K562 (cell line): ENCODE data around the gene BRF1. TPM values are rescaled to one million over a fixed set of nuclear protein-coding genes. Genes with fewer than 3 reads are reported as not detected.

Experiments used
- CXXC5 ChIP-seq: fragments of 250-450 bp; sonication (Bioruptor Pico); IDR thresholded peaks from 2 replicates; pipeline ENCODE4 v1.8.0; 2022; ENCODE audit warnings: inconsistent platforms, mild to moderate bottlenecking, moderate library complexity
- ESRRB ChIP-seq: fragments of 250-450 bp; sonication (Bioruptor Pico); IDR thresholded peaks from 2 replicates; pipeline ENCODE4 v1.5.0; 2020; ENCODE audit warnings: mild to moderate bottlenecking, moderate library complexity, borderline replicate concordance
- FOS ChIP-seq: IDR thresholded peaks from 3 replicates; pipeline ENCODE4 v1.6.1; 2011; ENCODE audit not compliant: insufficient read length; ENCODE audit errors: extremely low read depth
- FOSL1 ChIP-seq: fragments of 200-800 bp; sonication (Bioruptor generic); conservative IDR thresholded peaks from 2 replicates; pipeline ENCODE4 v1.6.1; 2016; ENCODE audit warnings: missing genetic modification characterization, missing compliant biosample characterization
- FOXP1 ChIP-seq: sonication (generic); formaldehyde crosslinking; IDR thresholded peaks from 2 replicates; pipeline ENCODE4 v1.8.0; 2022; ENCODE audit warnings: mild to moderate bottlenecking, missing genetic modification reagents
- MCM7 ChIP-seq, 2 experiments: fragments of 450-650 bp; IDR thresholded peaks; 2 replicates each; pipeline ENCODE4 v1.6.1; 2016 to 2018
- SRSF3 ChIP-seq: fragments of 200-400 bp; formaldehyde crosslinking; IDR thresholded peaks from 2 replicates; pipeline ENCODE4 v1.6.1; 2016; ENCODE audit warnings: mild to moderate bottlenecking, low read length, moderate library complexity; ENCODE audit not compliant: insufficient read depth
- TCFL5 ChIP-seq: fragments of 250-450 bp; sonication (Bioruptor Pico); conservative IDR thresholded peaks from 2 replicates; pipeline ENCODE4 v1.6.1; 2021; ENCODE audit warnings: mild to moderate bottlenecking, moderate library complexity, matching md5 sums
- ZNF395 ChIP-seq: fragments of 200-800 bp; sonication (Bioruptor generic); IDR thresholded peaks from 2 replicates; pipeline ENCODE4 v1.6.1; 2017; ENCODE audit warnings: missing genetic modification characterization, missing compliant biosample characterization
- polyA plus RNA-seq, 8 experiments: library from polyadenylated mRNA; depleted of rRNA in 4 of 8; stranded (reverse) in 5 of 8; unstranded in 3 of 8; fragments of >200 nt; fragmentation: Nextera tagmentation in 2 of 8; fragmentation: Illumina TruSeq in 1 of 8; extraction: Ambion mirVana in 2 of 8; extraction: Trizol in 1 of 8; gene quantifications; 2 replicates each; pipeline versions ENCODE4 v1.2.1 to v1.2.3, GENCODE V29; 2011 to 2014; ENCODE audit warnings: inconsistent platforms in 1 of 8, missing spikeins in 1 of 8
- total RNA-seq, 7 experiments: library from RNA; depleted of rRNA in 6 of 7; stranded (reverse); fragments of >200 nt in 6 of 7; fragmentation: Illumina TruSeq in 2 of 7; extraction: Trizol in 2 of 7; gene quantifications; 2 replicates each; pipeline versions ENCODE4 v1.2.1 to v1.2.3, GENCODE V29; 2011 to 2021; ENCODE audit warnings: low replicate concordance in 1 of 7
- TF ChIP-seq, protein P1 (sequence below): sonication (generic); formaldehyde crosslinking; IDR thresholded peaks from 2 replicates; pipeline ENCODE4 v1.8.1; 2023; ENCODE audit warnings: mild to moderate bottlenecking, missing genetic modification reagents
- TF ChIP-seq, protein P2 (sequence below): fragments of 150-350 bp; IDR thresholded peaks from 2 replicates; pipeline ENCODE4 v1.6.1; 2014; ENCODE audit warnings: low read depth, mild to moderate bottlenecking, low read length, borderline replicate concordance
- TF ChIP-seq, protein P3 (sequence below): fragments of 450-650 bp; IDR thresholded peaks from 2 replicates; pipeline ENCODE4 v1.6.1; 2016; ENCODE audit warnings: mild to moderate bottlenecking

The BRF1 gene
- total and polyA plus RNA-seq, 9 of the 15 experiments (the other 6 are each of a cell fraction or from before 2014, with no cell fraction given), result 0.14 to 24.6 (median 8.2) TPM

GRCh38 chr14:105305791-105306190 lies 5.0 kb upstream of the BRF1 start (continued):
- TF ChIP-seq ZNF395 (no peak), CXXC5 (CRISPR knock-in tag) (no peak), FOS (no peak), FOXP1 (CRISPR knock-in tag) (no peak), MCM7 (IDR thresholded peaks at IDR 0.05) (no peak), TCFL5 (no peak), FOSL1 (tag) (no peak), SRSF3 (no peak), ESRRB (CRISPR knock-in tag) (no peak)
- TF ChIP-seq, protein P1, sequence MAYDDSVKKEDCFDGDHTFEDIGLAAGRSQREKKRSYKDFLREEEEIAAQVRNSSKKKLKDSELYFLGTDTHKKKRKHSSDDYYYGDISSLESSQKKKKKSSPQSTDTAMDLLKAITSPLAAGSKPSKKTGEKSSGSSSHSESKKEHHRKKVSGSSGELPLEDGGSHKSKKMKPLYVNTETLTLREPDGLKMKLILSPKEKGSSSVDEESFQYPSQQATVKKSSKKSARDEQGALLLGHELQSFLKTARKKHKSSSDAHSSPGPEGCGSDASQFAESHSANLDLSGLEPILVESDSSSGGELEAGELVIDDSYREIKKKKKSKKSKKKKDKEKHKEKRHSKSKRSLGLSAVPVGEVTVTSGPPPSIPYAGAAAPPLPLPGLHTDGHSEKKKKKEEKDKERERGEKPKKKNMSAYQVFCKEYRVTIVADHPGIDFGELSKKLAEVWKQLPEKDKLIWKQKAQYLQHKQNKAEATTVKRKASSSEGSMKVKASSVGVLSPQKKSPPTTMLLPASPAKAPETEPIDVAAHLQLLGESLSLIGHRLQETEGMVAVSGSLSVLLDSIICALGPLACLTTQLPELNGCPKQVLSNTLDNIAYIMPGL (CRISPR knock-in tag), result no peak
- TF ChIP-seq, protein P2, sequence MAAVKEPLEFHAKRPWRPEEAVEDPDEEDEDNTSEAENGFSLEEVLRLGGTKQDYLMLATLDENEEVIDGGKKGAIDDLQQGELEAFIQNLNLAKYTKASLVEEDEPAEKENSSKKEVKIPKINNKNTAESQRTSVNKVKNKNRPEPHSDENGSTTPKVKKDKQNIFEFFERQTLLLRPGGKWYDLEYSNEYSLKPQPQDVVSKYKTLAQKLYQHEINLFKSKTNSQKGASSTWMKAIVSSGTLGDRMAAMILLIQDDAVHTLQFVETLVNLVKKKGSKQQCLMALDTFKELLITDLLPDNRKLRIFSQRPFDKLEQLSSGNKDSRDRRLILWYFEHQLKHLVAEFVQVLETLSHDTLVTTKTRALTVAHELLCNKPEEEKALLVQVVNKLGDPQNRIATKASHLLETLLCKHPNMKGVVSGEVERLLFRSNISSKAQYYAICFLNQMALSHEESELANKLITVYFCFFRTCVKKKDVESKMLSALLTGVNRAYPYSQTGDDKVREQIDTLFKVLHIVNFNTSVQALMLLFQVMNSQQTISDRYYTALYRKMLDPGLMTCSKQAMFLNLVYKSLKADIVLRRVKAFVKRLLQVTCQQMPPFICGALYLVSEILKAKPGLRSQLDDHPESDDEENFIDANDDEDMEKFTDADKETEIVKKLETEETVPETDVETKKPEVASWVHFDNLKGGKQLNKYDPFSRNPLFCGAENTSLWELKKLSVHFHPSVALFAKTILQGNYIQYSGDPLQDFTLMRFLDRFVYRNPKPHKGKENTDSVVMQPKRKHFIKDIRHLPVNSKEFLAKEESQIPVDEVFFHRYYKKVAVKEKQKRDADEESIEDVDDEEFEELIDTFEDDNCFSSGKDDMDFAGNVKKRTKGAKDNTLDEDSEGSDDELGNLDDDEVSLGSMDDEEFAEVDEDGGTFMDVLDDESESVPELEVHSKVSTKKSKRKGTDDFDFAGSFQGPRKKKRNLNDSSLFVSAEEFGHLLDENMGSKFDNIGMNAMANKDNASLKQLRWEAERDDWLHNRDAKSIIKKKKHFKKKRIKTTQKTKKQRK, result no peak
- TF ChIP-seq, protein P3, sequence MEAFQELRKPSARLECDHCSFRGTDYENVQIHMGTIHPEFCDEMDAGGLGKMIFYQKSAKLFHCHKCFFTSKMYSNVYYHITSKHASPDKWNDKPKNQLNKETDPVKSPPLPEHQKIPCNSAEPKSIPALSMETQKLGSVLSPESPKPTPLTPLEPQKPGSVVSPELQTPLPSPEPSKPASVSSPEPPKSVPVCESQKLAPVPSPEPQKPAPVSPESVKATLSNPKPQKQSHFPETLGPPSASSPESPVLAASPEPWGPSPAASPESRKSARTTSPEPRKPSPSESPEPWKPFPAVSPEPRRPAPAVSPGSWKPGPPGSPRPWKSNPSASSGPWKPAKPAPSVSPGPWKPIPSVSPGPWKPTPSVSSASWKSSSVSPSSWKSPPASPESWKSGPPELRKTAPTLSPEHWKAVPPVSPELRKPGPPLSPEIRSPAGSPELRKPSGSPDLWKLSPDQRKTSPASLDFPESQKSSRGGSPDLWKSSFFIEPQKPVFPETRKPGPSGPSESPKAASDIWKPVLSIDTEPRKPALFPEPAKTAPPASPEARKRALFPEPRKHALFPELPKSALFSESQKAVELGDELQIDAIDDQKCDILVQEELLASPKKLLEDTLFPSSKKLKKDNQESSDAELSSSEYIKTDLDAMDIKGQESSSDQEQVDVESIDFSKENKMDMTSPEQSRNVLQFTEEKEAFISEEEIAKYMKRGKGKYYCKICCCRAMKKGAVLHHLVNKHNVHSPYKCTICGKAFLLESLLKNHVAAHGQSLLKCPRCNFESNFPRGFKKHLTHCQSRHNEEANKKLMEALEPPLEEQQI, result no peak
